Measurements from ENCODE around the gene ARID3A. TPM values are rescaled to one million over a fixed set of nuclear protein-coding genes. Genes with fewer than 3 reads are reported as not detected.

ARID3A gene
- total RNA-seq, 1 donor from 2014 or later: 6.6 TPM

GRCh38 chr19:884420-885211 is 41.2 kb upstream of the ARID3A start:
- H3K36me3 Mint-ChIP-seq (ENCODE audit: low read depth): peaks cover 7% of the 10 kb centered on the region

GRCh38 chr19:885536-886224 is 40.2 kb upstream of the ARID3A start:
- Mint-ChIP-seq H3K27me3 (ENCODE audit: low read depth) (no peaks in the 10 kb centered on the region), H3K9me3 (ENCODE audit: low read depth) (no peaks in the 10 kb centered on the region), H3K36me3 (ENCODE audit: low read depth) (peaks cover 7% of the 10 kb centered on the region), H3K4me3 (ENCODE audit: unreplicated experiment) (no peak overlapping the region), H3K4me1 (ENCODE audit: low read depth) (no peaks in the 10 kb centered on the region), H3K27ac (ENCODE audit: unreplicated experiment) (no peak overlapping the region)
- DNase-seq (ENCODE audit: low spot score): no peak
- TF ChIP-seq, protein P1, sequence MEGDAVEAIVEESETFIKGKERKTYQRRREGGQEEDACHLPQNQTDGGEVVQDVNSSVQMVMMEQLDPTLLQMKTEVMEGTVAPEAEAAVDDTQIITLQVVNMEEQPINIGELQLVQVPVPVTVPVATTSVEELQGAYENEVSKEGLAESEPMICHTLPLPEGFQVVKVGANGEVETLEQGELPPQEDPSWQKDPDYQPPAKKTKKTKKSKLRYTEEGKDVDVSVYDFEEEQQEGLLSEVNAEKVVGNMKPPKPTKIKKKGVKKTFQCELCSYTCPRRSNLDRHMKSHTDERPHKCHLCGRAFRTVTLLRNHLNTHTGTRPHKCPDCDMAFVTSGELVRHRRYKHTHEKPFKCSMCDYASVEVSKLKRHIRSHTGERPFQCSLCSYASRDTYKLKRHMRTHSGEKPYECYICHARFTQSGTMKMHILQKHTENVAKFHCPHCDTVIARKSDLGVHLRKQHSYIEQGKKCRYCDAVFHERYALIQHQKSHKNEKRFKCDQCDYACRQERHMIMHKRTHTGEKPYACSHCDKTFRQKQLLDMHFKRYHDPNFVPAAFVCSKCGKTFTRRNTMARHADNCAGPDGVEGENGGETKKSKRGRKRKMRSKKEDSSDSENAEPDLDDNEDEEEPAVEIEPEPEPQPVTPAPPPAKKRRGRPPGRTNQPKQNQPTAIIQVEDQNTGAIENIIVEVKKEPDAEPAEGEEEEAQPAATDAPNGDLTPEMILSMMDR (IDR thresholded peaks at IDR 0.05): no peak

More at GRCh38 chr19:884420-885211, 41.2 kb upstream of the ARID3A start:
- Mint-ChIP-seq H3K4me1 (ENCODE audit: low read depth) (no peaks in the 10 kb centered on the region), H3K27ac (ENCODE audit: unreplicated experiment) (no peak overlapping the region), H3K4me3 (ENCODE audit: unreplicated experiment) (no peak overlapping the region), H3K9me3 (ENCODE audit: low read depth) (no peaks in the 10 kb centered on the region), H3K27me3 (ENCODE audit: low read depth) (no peaks in the 10 kb centered on the region)
- TF ChIP-seq, protein P1 (IDR thresholded peaks at IDR 0.05): no peak
- DNase-seq (ENCODE audit: low spot score): no peak

DNA sequence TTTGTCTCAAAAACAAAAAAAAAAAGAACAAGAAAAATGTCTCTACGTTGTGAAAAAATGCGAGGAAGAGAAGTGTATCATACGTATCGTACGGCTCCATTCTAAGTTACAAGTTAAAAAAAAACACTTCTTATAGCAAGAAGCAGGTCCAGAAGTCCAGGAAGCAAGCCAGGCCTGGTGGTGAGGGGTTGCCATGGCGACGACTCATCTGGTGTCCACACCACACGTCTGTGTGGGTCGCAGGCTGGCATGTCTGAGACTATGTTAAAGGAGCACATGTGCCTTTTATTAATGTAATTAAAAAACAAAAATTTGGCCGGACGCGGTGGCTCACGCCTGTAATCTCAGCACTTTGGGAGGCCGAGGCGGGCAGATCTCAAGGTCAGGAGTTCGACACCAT is 38.8 kb upstream of the ARID3A start:
- peaks cover 2% of the 10 kb centered on the region for H3K36me3 Mint-ChIP-seq (ENCODE audit: low read depth)
- peaks cover 6% of the 10 kb centered on the region for H3K4me1 Mint-ChIP-seq (ENCODE audit: low read depth)
- no peaks in the 10 kb centered on the region for H3K27me3 Mint-ChIP-seq (ENCODE audit: low read depth)
- H3K4me3 Mint-ChIP-seq (ENCODE audit: unreplicated experiment): no peak overlapping the region
- TF ChIP-seq, protein P1 (IDR thresholded peaks at IDR 0.05): no peak
- DNase-seq (ENCODE audit: low spot score): no peak
- no peak overlapping the region for H3K27ac Mint-ChIP-seq (ENCODE audit: unreplicated experiment)
- no peaks in the 10 kb centered on the region for H3K9me3 Mint-ChIP-seq (ENCODE audit: low read depth)

DNA sequence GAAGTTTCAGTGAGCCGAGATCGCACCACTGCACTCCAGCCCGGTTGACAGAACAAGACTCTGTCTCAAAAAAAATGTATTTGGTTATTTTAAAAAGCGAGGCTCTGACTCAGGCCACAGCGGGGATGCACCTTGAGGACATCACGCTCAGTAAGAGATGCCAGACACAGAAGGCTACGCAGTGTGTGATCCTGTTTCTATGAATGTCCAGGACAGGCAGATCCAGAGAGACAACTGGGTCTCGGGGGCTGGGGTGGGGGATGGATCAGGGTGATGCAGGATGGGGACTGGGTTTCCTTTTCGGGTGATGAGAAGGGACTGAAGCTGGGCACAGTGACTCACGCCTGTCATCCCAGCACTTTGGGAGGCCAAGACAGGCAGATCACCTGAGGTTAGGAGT is 38.2 kb upstream of the ARID3A start:
- TF ChIP-seq, protein P1 (IDR thresholded peaks at IDR 0.05): no peak
- no peak overlapping the region for H3K27ac Mint-ChIP-seq (ENCODE audit: unreplicated experiment)

DNA sequence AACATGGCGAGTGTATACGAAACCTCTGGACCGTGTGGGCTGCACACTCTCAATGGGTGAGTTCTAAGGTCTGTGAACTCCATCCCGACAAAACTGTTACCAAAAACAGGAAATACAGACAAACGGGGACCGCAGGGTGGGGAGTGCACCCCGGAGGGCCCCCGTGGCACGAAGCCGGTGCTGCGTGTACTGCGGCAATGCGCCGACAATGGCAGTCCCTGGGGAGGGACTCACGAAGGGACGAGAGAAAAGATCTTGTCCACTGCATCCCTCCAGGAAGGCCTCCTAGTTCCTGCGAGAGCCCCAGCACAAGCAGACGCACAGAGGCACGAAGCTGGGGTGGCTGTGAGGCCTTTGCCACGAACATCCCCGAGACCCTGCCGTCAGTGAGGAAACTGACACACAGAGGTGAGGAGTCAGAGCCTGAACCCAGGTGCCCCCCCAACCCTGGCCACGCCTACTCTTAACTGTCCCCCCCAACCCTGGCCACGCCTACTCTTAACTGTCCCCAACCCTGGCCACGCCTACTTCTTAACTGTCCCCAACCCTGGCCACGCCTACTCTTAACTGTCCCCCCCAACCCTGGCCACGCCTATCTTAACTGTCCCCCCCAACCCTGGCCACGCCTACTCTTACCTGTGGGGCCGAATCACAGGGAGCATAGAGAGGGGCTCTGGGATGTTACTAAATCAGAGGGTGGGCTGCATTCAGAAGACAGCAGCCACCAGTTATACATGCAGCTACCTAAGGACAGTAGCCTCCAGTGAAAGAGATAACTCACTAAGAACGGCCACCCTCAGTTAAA is 37.1 kb upstream of the ARID3A start:
- no peak for DNase-seq (ENCODE audit: low spot score)
- Mint-ChIP-seq H3K27ac (ENCODE audit: unreplicated experiment) (no peak overlapping the region), H3K9me3 (ENCODE audit: low read depth) (no peaks in the 10 kb centered on the region), H3K36me3 (ENCODE audit: low read depth) (peaks cover 2% of the 10 kb centered on the region), H3K4me3 (ENCODE audit: unreplicated experiment) (no peak overlapping the region), H3K27me3 (ENCODE audit: low read depth) (no peaks in the 10 kb centered on the region), H3K4me1 (ENCODE audit: low read depth) (peaks cover 15% of the 10 kb centered on the region)
- TF ChIP-seq, protein P1 (IDR thresholded peaks at IDR 0.05): no peak

More for the DNA sequence above, 38.2 kb upstream of the ARID3A start:
- Mint-ChIP-seq H3K9me3 (ENCODE audit: low read depth) (no peaks in the 10 kb centered on the region), H3K4me3 (ENCODE audit: unreplicated experiment) (no peak overlapping the region), H3K36me3 (ENCODE audit: low read depth) (peaks cover 2% of the 10 kb centered on the region), H3K4me1 (ENCODE audit: low read depth) (peaks cover 8% of the 10 kb centered on the region), H3K27me3 (ENCODE audit: low read depth) (no peaks in the 10 kb centered on the region)
- DNase-seq (ENCODE audit: low spot score): no peak
